Neural cell (in vitro differentiated cells): ENCODE results near the gene SKAP1.

Experiments used
- CTCF ChIP-seq: fragments of 450-650 bp; IDR thresholded peaks from 2 replicates; pipeline ENCODE4 v1.5.1; 2014; ENCODE audit warnings: antibody characterized with exemption, mild to moderate bottlenecking, moderate library complexity; ENCODE audit not compliant: poor library complexity, severe bottlenecking
- EZH2 ChIP-seq: fragments of 200-600, 300-800 bp; shearing (Covaris generic), sonication (generic); IDR thresholded peaks from 2 replicates; pipeline ENCODE4 v1.6.1; 2014; ENCODE audit warnings: antibody characterized with exemption, low read length, borderline replicate concordance, mild to moderate bottlenecking; ENCODE audit not compliant: insufficient read depth, poor library complexity, severe bottlenecking
- POLR2AphosphoS5 ChIP-seq: IDR thresholded peaks from 2 replicates; pipeline ENCODE4 v1.6.1; 2012
- RAD21 ChIP-seq: fragments of 450-650 bp; conservative IDR thresholded peaks from 2 replicates; pipeline ENCODE4 v1.6.1; 2014; ENCODE audit warnings: antibody characterized with exemption, mild to moderate bottlenecking, moderate library complexity
- REST ChIP-seq: IDR thresholded peaks from 2 replicates; pipeline ENCODE4 v1.6.1; 2012; ENCODE audit warnings: borderline replicate concordance
- TAF1 ChIP-seq: IDR thresholded peaks from 2 replicates; pipeline ENCODE4 v1.6.1; 2012; ENCODE audit warnings: low read depth

GRCh38 chr17:48412841-48413240 lies 17.2 kb downstream of the SKAP1 start:
- no peak for TF ChIP-seq CTCF
- TF ChIP-seq EZH2: no peak
- no peak for TF ChIP-seq POLR2AphosphoS5
- TF ChIP-seq REST: no peak
- TF ChIP-seq RAD21: no peak
- no peak for TF ChIP-seq TAF1
